ENCODE results near the gene NRAP.

Gene NRAP

GRCh38 chr10:113557903-113558321, 105.9 kb downstream of the NRAP start:
- no peak for DNase-seq

- DNase-seq: no peak
Measured at GRCh38 chr10:113557424-113557862, 106.4 kb downstream of the NRAP start.

GRCh38 chr10:113555751-113556150, 108.1 kb downstream of the NRAP start:
- DNase-seq: no peak

GRCh38 chr10:113555245-113555644, 108.6 kb downstream of the NRAP start:
- DNase-seq: no peak

GRCh38 chr10:113554214-113554613, 109.6 kb downstream of the NRAP start:
- no peak for DNase-seq

GRCh38 chr10:113553149-113553548, 110.7 kb downstream of the NRAP start:
- no peak for DNase-seq

GRCh38 chr10:113552701-113553100, 111.1 kb downstream of the NRAP start, which contains the start of gene HABP2:
Gene HABP2, plus strand, starts transcription at chr10:113553053. Its CDS starts 69 bp downstream, at chr10:113553122.
- no peak for DNase-seq

- DNase-seq: no peak
Measured at GRCh38 chr10:113552014-113552413, 111.8 kb downstream of the NRAP start.

- no peak for DNase-seq
Measured at GRCh38 chr10:113550365-113550764, 113.5 kb downstream of the NRAP start.

- no peak for DNase-seq
Measured at GRCh38 chr10:113549856-113550255, 114.0 kb downstream of the NRAP start.

- no peak for DNase-seq
Measured at GRCh38 chr10:113547426-113547825, 116.4 kb downstream of the NRAP start.

GRCh38 chr10:113544392-113544791, 119.4 kb downstream of the NRAP start:
- no peak for DNase-seq

GRCh38 chr10:113543107-113543955, 120.5 kb downstream of the NRAP start:
- no peak for DNase-seq

GRCh38 chr10:113541549-113541927, 122.3 kb downstream of the NRAP start:
- DNase-seq: no peak

- no peak for DNase-seq
Measured at GRCh38 chr10:113540845-113541548, 122.8 kb downstream of the NRAP start.

GRCh38 chr10:113539789-113540188, 124.1 kb downstream of the NRAP start:
- DNase-seq: no peak
